Naive thymus-derived CD8-positive, alpha-beta T cell (primary cell): ENCODE data around the gene ECE1. TPM values are rescaled to one million over a fixed set of nuclear protein-coding genes. Genes with fewer than 3 reads are reported as not detected.
A peak's percentile ranks its signal among the peaks of the same experiment; 100 is the strongest.
"Not testable (repeated sequence)": the region's sequence is repeated elsewhere in the genome, so short reads cannot be mapped to it uniquely, and the experiment has no call there.

Source experiments
- ATAC-seq, 2 donors: fragments of 150-1000 bp; cut with Tn5 transposase in 1 of 2; sonication (Bioruptor Pico), chemical (Tn5 transposase) in 1 of 2; 1 replicate in 1 of 2; 2 replicates in 1 of 2; pipeline ENCODE4 v1.10.0; 2021; ENCODE audit warnings: mild to moderate bottlenecking in 2 of 2, moderate library complexity in 2 of 2
- POLR2A ChIA-PET: fragments of 350-600 bp; sonication (Branson Sonifier 250); formaldehyde crosslinking; loops from one replicate; lab custom pipeline; 2021; ENCODE audit warnings: antibody characterized with exemption; lab: Charles Lee
- DNase-seq, 10 donors: peaks; one replicate each; pipeline versions ENCODE4 v3.0.0 to v3.0.0-alpha.2; 2020 to 2022
- H3K27ac Mint-ChIP-seq, 10 donors: one replicate each; pipeline ENCODE4 v1.8.0; 2020 to 2022; ENCODE audit warnings: mild to moderate bottlenecking in 10 of 10, mixed read lengths in 10 of 10, moderate library complexity in 4 of 10, inconsistent platforms in 1 of 10
- H3K27me3 Mint-ChIP-seq, 5 donors: one replicate each; pipeline ENCODE4 v1.8.0; 2021 to 2022; ENCODE audit warnings: mixed read lengths in 5 of 5
- H3K36me3 Mint-ChIP-seq, 3 donors: one replicate each; pipeline ENCODE4 v1.8.0; 2020 to 2022; ENCODE audit warnings: mixed read lengths in 3 of 3, mild to moderate bottlenecking in 2 of 3, inconsistent platforms in 1 of 3
- H3K4me1 Mint-ChIP-seq, 4 donors: one replicate each; pipeline ENCODE4 v1.8.0; 2021 to 2022; ENCODE audit warnings: mixed read lengths in 4 of 4
- H3K4me3 Mint-ChIP-seq, 10 donors: one replicate each; pipeline ENCODE4 v1.8.0; 2020 to 2022; ENCODE audit warnings: mild to moderate bottlenecking in 10 of 10, mixed read lengths in 10 of 10, moderate library complexity in 6 of 10, inconsistent platforms in 1 of 10
- H3K9me3 Mint-ChIP-seq, 9 donors: one replicate each; pipeline ENCODE4 v1.8.0; 2020 to 2022; ENCODE audit warnings: mixed read lengths in 9 of 9, mild to moderate bottlenecking in 3 of 9, inconsistent platforms in 1 of 9, moderate library complexity in 1 of 9
- polyA plus RNA-seq, 3 donors: library from polyadenylated mRNA; unstranded; fragments of 300-500 nt; fragmentation: Illumina TruSeq; gene quantifications; one replicate each; pipeline ENCODE4 v1.2.3, GENCODE V29; 2021
- total RNA-seq, 8 experiments: library from RNA in 2 of 8; stranded (reverse) in 2 of 8; gene quantifications; one replicate each; pipeline ENCODE4 v1.2.3 and lab custom pipeline; 2021 to 2026

Gene ECE1
- total and polyA plus RNA-seq, 5 experiments from 2014 or later, result 9.1 to 53.6 (median 37.3) TPM

- peaks cover 38 to 92% (median 82%) of the 10 kb centered on the region in 4 donors for H3K4me1 Mint-ChIP-seq
- no peaks in the 10 kb centered on the region for H3K9me3 Mint-ChIP-seq
- H3K27ac Mint-ChIP-seq, result peak overlapping the region; percentile 95 to 100 (median 98)
- POLR2A ChIA-PET, result interaction anchor here (1.3 to 16.6 kb wide), 11 partner anchors 13 to 758 kb away, joined by 4 to 218 read pairs (median 18); partner anchors contain the start of gene CDC42
- H3K27me3 Mint-ChIP-seq, result no peaks in the 10 kb centered on the region
- peaks cover 0 to 2% (median 0%) of the 10 kb centered on the region in 3 donors for H3K36me3 Mint-ChIP-seq
- ATAC-seq, result peak in 1 of 2 donors; percentile 3
- DNase-seq, result peak in 1 of 10 donors; percentile 13
- H3K4me3 Mint-ChIP-seq, result peak overlapping the region; percentile 82 to 95 (median 89)
Observed at GRCh38 chr1:21295002-21295401, 4.7 kb upstream of the ECE1 start.

- Mint-ChIP-seq H3K36me3 (peaks cover 0 to 2% (median 0%) of the 10 kb centered on the region in 3 donors), H3K27me3 (no peaks in the 10 kb centered on the region), H3K4me1 (peaks cover 33 to 89% (median 79%) of the 10 kb centered on the region in 4 donors), H3K9me3 (no peaks in the 10 kb centered on the region), H3K4me3 (peak overlapping the region; percentile 82 to 95 (median 89)), H3K27ac (peak overlapping the region; percentile 95 to 100 (median 98))
- DNase-seq (peak; percentile 56 to 95 (median 88)), ATAC-seq (peak; percentile 73 to 83)
- POLR2A ChIA-PET, result interaction anchor here (0.8 to 16.6 kb wide), 16 partner anchors 9 to 759 kb away, joined by 3 to 218 read pairs (median 10); partner anchors contain the start of gene CDC42
Observed at GRCh38 chr1:21294266-21294989, 4.2 kb upstream of the ECE1 start.

- Mint-ChIP-seq H3K27ac (peak overlapping the region; percentile 95 to 100 (median 98)), H3K36me3 (peaks cover 0 to 2% (median 0%) of the 10 kb centered on the region in 3 donors), H3K27me3 (no peaks in the 10 kb centered on the region), H3K4me3 (peak overlapping the region; percentile 82 to 95 (median 89)), H3K9me3 (no peaks in the 10 kb centered on the region), H3K4me1 (peaks cover 30 to 87% (median 79%) of the 10 kb centered on the region in 4 donors)
- POLR2A ChIA-PET, result interaction anchor here (0.8 to 16.6 kb wide), 18 partner anchors 9 to 760 kb away, joined by 3 to 218 read pairs (median 8); partner anchors contain the start of gene CDC42
- peak; percentile 31 to 79 (median 61) for DNase-seq
- peak; percentile 28 to 33 for ATAC-seq
Observed at GRCh38 chr1:21293537-21294265, 3.4 kb upstream of the ECE1 start.

DNA sequence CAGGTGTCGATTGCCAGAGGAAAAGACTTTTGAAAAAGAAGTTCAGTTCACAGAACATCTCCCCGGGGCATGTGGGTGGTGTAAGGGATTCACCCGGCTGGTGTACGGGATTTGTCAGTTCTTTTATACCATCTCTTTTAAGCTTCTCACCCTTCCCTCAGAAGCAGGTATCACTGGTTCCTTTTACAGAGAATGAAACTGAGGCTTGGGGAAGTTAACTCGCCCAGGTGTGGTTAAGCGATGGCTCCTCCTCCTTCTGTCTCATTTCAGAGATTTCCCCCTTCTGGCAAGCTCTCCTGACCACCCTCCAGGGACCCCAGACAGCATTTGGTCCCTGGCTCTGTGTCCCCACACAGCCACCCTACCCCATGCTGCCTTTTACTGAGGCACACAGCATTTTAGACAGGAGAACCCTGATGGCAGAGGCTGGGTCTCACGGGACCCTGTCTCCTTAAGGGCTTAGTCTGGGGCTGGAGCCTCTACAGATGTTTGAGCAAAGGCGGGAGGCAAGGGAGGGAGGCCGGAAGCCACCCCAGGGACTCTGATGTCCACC lies 2.8 kb upstream of the ECE1 start:
- H3K36me3 Mint-ChIP-seq, result peaks cover 0 to 3% (median 0%) of the 10 kb centered on the region in 3 donors
- POLR2A ChIA-PET, result interaction anchor here (0.7 to 16.6 kb wide), 18 partner anchors 11 to 777 kb away, joined by 3 to 218 read pairs (median 8); no protein-coding TSS in a partner anchor
- ATAC-seq, result peak; percentile 7 to 15
- no peaks in the 10 kb centered on the region for H3K9me3 Mint-ChIP-seq
- peak overlapping the region; percentile 95 to 100 (median 98) for H3K27ac Mint-ChIP-seq
- peaks cover 29 to 87% (median 79%) of the 10 kb centered on the region in 4 donors for H3K4me1 Mint-ChIP-seq
- no peaks in the 10 kb centered on the region for H3K27me3 Mint-ChIP-seq
- DNase-seq, result peak in 8 of 10 donors; percentile 20 to 55 (median 39)
- H3K4me3 Mint-ChIP-seq, result peak overlapping the region; percentile 82 to 95 (median 89)

- Mint-ChIP-seq H3K27me3 (no peaks in the 10 kb centered on the region), H3K27ac (peak overlapping the region; percentile 95 to 100 (median 98)), H3K9me3 (no peaks in the 10 kb centered on the region), H3K36me3 (peaks cover 0 to 5% (median 0%) of the 10 kb centered on the region in 3 donors), H3K4me3 (peak overlapping the region; percentile 82 to 95 (median 89)), H3K4me1 (peaks cover 28 to 87% (median 79%) of the 10 kb centered on the region in 4 donors)
- ATAC-seq, result no peak
- POLR2A ChIA-PET, result interaction anchor here (0.7 to 16.6 kb wide), 14 partner anchors 10 to 778 kb away, joined by 3 to 218 read pairs (median 9); no protein-coding TSS in a partner anchor
- DNase-seq, result no peak
Observed at GRCh38 chr1:21292503-21292983, 2.3 kb upstream of the ECE1 start.

DNA sequence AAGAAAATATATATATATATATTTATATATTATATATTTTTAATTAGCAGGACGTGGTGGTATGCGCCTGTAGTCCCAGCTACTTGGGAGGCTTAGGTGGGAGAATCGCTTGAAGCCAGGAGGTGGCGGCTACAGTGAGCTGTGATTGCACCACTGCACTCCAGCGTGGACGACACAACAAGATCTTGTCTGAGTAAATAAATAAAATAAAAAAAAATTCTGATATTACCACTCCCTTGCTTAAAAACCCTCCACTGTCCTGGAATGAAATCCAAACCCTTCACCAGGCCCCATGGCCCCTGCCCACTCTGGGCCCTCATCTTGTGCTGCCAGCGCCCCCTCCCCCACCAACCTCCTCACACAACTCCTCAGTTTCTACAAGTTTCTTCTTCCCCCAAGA lies 1.7 kb upstream of the ECE1 start:
- H3K36me3 Mint-ChIP-seq, result peaks cover 0 to 6% (median 0%) of the 10 kb centered on the region in 3 donors
- POLR2A ChIA-PET, result interaction anchor here (0.9 to 16.6 kb wide), 10 partner anchors 13 to 53 kb away, joined by 3 to 218 read pairs (median 20); no protein-coding TSS in a partner anchor

GRCh38 chr1:21291184-21291583 lies 921 bp upstream of the ECE1 start:
- peak overlapping the region; percentile 94 to 99 (median 98) for H3K27ac Mint-ChIP-seq
- H3K4me3 Mint-ChIP-seq, result peak overlapping the region; percentile 83 to 96 (median 93)
- POLR2A ChIA-PET, result interaction anchor here (0.7 to 16.6 kb wide), 8 partner anchors 12 to 54 kb away, joined by 3 to 218 read pairs (median 52); no protein-coding TSS in a partner anchor
- no peaks in the 10 kb centered on the region for H3K9me3 Mint-ChIP-seq
- peaks cover 0 to 10% (median 0%) of the 10 kb centered on the region in 3 donors for H3K36me3 Mint-ChIP-seq
- peaks cover 27 to 75% (median 70%) of the 10 kb centered on the region in 4 donors for H3K4me1 Mint-ChIP-seq
- no peak for ATAC-seq
- H3K27me3 Mint-ChIP-seq, result no peaks in the 10 kb centered on the region
- no peak for DNase-seq

More for the DNA sequence above, 1.7 kb upstream of the ECE1 start:
- Mint-ChIP-seq H3K27ac (peak overlapping the region; percentile 95 to 100 (median 98)), H3K4me3 (peak overlapping the region; percentile 82 to 95 (median 90)), H3K27me3 (no peaks in the 10 kb centered on the region), H3K4me1 (peaks cover 28 to 81% (median 77%) of the 10 kb centered on the region in 4 donors), H3K9me3 (no peaks in the 10 kb centered on the region)
- ATAC-seq (no peak), DNase-seq (no peak)

DNA sequence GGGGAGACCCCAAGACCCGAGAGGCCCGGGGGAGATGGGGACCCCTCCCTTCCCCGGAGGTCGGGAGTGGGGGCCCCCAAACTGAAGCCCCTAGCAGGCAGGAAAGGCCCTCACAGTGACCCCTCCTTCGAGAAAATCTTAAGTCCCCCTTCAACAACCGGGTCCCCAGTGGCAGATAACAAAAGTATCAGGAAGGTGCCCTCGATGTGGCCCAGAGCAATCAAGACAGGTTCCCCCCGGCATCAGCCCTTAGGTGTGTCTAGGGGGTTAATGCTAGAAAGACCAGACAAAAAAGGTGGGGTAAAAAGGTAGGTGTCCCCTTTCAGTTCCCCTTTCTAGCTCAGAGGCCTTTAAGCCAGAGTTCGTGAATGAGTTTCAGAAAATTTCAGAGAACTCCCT lies 282 bp upstream of the ECE1 start:
- POLR2A ChIA-PET, result interaction anchor here (0.7 to 16.6 kb wide), 7 partner anchors 12 to 54 kb away, joined by 3 to 218 read pairs (median 70); no protein-coding TSS in a partner anchor
- H3K27me3 Mint-ChIP-seq, result no peaks in the 10 kb centered on the region

DNA sequence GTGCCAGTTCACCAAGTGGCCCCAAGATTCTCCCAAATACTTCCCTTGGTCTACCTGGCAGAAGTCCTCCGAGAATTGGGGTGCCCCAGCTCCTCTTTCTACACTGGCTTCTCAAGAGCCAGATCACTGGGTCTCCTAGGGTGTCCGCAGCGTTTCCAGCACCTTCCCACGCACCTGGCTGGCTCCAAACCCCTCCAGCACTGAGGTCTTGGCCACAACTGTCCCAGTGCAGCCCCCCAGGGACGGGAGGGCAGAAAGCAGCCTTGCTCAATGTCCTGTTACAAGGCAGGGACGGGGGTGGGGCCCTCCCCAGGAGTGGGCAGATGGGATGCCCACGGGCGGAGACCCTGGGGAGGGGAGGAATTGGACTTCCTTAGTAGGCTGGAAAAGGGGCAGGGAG lies 1.1 kb downstream of the ECE1 start:
- Mint-ChIP-seq H3K9me3 (no peaks in the 10 kb centered on the region), H3K27ac (peak overlapping the region; percentile 82 to 94 (median 89)), H3K4me3 (peak overlapping the region; percentile 82 to 94 (median 87)), H3K27me3 (no peaks in the 10 kb centered on the region), H3K4me1 (peaks cover 23 to 66% (median 58%) of the 10 kb centered on the region in 4 donors), H3K36me3 (peaks cover 0 to 14% (median 2%) of the 10 kb centered on the region in 3 donors)
- POLR2A ChIA-PET, result interaction anchor here (1.0 to 16.6 kb wide), 5 partner anchors 10 to 56 kb away, joined by 3 to 218 read pairs (median 70); no protein-coding TSS in a partner anchor
- DNase-seq, result no peak
- ATAC-seq, result no peak

More for the DNA sequence above, 282 bp upstream of the ECE1 start:
- Mint-ChIP-seq H3K4me3 (peak overlapping the region; percentile 83 to 96 (median 93)), H3K4me1 (peaks cover 24 to 68% (median 64%) of the 10 kb centered on the region in 4 donors), H3K9me3 (no peaks in the 10 kb centered on the region), H3K36me3 (peaks cover 0 to 10% (median 0%) of the 10 kb centered on the region in 3 donors), H3K27ac (peak overlapping the region; percentile 94 to 99 (median 98))
- ATAC-seq (no peak), DNase-seq (peak in 9 of 10 donors; percentile 7 to 70 (median 30))

- POLR2A ChIA-PET, result interaction anchor here (0.6 to 16.6 kb wide), 4 partner anchors 35 to 74 kb away, joined by 4 to 218 read pairs (median 44); no protein-coding TSS in a partner anchor
- Mint-ChIP-seq H3K4me1 (peaks cover 21 to 63% (median 58%) of the 10 kb centered on the region in 4 donors), H3K27me3 (no peaks in the 10 kb centered on the region), H3K27ac (peak overlapping the region in 8 of 10 donors; percentile 41 to 94 (median 62)), H3K4me3 (peak overlapping the region in 9 of 10 donors; percentile 36 to 87 (median 54)), H3K36me3 (peaks cover 0 to 17% (median 4%) of the 10 kb centered on the region in 3 donors), H3K9me3 (no peaks in the 10 kb centered on the region)
- ATAC-seq, result no peak
- no peak for DNase-seq
Observed at GRCh38 chr1:21287905-21288514, 2.3 kb downstream of the ECE1 start.

DNA sequence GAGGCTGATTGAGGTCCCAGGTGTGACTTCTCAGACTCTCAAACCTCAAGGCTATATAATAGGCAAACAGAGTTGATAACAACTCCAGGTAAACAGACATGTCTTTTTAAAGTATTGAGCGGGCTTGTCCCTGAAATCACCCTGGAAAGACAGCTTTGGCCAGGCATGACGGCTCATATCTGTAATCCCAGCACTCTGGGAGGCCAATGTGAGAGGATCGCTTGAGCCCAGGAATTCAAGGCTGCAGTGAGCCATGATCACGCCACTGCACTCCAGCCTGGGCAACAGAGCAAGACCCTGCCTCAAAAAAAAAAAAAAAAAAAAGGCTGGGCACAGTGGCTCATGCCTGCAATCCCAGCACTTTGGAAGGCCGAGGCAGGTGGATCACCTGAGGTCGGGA lies 4.9 kb downstream of the ECE1 start:
- POLR2A ChIA-PET, result interaction anchor here (2.0 kb wide), 2 partner anchors 8 to 39 kb away, joined by 5 to 9 read pairs; no protein-coding TSS in a partner anchor
- DNase-seq, H3K4me3 Mint-ChIP-seq, H3K27me3 Mint-ChIP-seq, H3K9me3 Mint-ChIP-seq, ATAC-seq: not testable (repeated sequence)
- peaks cover 16 to 50% (median 48%) of the 10 kb centered on the region in 4 donors for H3K4me1 Mint-ChIP-seq
- H3K27ac Mint-ChIP-seq, result peak overlapping the region in 1 of 10 donors; percentile 41
- H3K36me3 Mint-ChIP-seq, result peaks cover 0 to 21% (median 6%) of the 10 kb centered on the region in 3 donors
